GM12891 (cell line): ENCODE results near the gene RNF11.

Experiments
- PAX5 ChIP-seq: IDR thresholded peaks from 2 replicates; pipeline ENCODE4 v1.6.1; 2011; ENCODE audit warnings: low read length, moderate library complexity, mild to moderate bottlenecking; ENCODE audit not compliant: insufficient read depth, severe bottlenecking
- POLR2A ChIP-seq: IDR thresholded peaks from 2 replicates; pipeline ENCODE4 v1.6.1; 2011; ENCODE audit warnings: low read depth, low read length, control low read depth
- POLR2AphosphoS5 ChIP-seq: IDR thresholded peaks from 2 replicates; pipeline ENCODE4 v1.6.1; 2011; ENCODE audit warnings: low read depth, low read length, control low read depth
- POU2F2 ChIP-seq: IDR thresholded peaks from 2 replicates; pipeline ENCODE4 v1.6.1; 2011; ENCODE audit warnings: low read depth, mild to moderate bottlenecking, control low read depth, low read length, moderate library complexity
- SPI1 ChIP-seq: IDR thresholded peaks from 2 replicates; pipeline ENCODE4 v1.6.1; 2011; ENCODE audit warnings: low read depth, low read length, control low read depth
- TAF1 ChIP-seq: IDR thresholded peaks from 2 replicates; pipeline ENCODE4 v1.6.1; 2011; ENCODE audit warnings: low read depth, low read length, control low read depth

- TF ChIP-seq POLR2A (no peak), POLR2AphosphoS5 (no peak), TAF1 (no peak), SPI1 (no peak), POU2F2 (no peak), PAX5 (no peak)
These were observed 13.8 kb upstream of the RNF11 start for GRCh38 chr1:51222136-51222787.
